IPS-20b (cell line): Measurements from ENCODE around the gene NYNRIN.
"Not testable (repeated sequence)": the region's sequence is repeated elsewhere in the genome, so short reads cannot be mapped to it uniquely, and the experiment has no call there.

ENCODE experiments used
- H3K27ac ChIP-seq: one replicate; pipeline ENCODE4 v1.5.1; 2013; ENCODE audit warnings: low read length
- H3K27me3 ChIP-seq: 2 replicates; pipeline ENCODE4 v1.6.1; 2013; ENCODE audit warnings: mild to moderate bottlenecking, low read length, inconsistent platforms; ENCODE audit not compliant: insufficient read depth
- H3K36me3 ChIP-seq: 2 replicates; pipeline ENCODE4 v1.6.1; 2013; ENCODE audit warnings: low read depth, mild to moderate bottlenecking, inconsistent platforms, low read length, moderate library complexity; ENCODE audit not compliant: insufficient read depth
- H3K4me1 ChIP-seq: 2 replicates; pipeline ENCODE4 v1.6.1; 2013; ENCODE audit warnings: mild to moderate bottlenecking, control low read depth, inconsistent platforms, low read length, moderate library complexity; ENCODE audit not compliant: insufficient read depth
- H3K4me3 ChIP-seq: 2 replicates; pipeline ENCODE4 v1.5.1; 2013; ENCODE audit warnings: mild to moderate bottlenecking, low read length, inconsistent platforms
- H3K9ac ChIP-seq: 2 replicates; pipeline ENCODE4 v1.6.1; 2013; ENCODE audit warnings: low read depth, mild to moderate bottlenecking, inconsistent platforms, low read length, moderate library complexity
- H3K9me3 ChIP-seq: 2 replicates; pipeline ENCODE4 v1.6.1; 2013; ENCODE audit warnings: mild to moderate bottlenecking, low read depth, low read length, inconsistent platforms; ENCODE audit not compliant: insufficient read depth

Gene NYNRIN

DNA sequence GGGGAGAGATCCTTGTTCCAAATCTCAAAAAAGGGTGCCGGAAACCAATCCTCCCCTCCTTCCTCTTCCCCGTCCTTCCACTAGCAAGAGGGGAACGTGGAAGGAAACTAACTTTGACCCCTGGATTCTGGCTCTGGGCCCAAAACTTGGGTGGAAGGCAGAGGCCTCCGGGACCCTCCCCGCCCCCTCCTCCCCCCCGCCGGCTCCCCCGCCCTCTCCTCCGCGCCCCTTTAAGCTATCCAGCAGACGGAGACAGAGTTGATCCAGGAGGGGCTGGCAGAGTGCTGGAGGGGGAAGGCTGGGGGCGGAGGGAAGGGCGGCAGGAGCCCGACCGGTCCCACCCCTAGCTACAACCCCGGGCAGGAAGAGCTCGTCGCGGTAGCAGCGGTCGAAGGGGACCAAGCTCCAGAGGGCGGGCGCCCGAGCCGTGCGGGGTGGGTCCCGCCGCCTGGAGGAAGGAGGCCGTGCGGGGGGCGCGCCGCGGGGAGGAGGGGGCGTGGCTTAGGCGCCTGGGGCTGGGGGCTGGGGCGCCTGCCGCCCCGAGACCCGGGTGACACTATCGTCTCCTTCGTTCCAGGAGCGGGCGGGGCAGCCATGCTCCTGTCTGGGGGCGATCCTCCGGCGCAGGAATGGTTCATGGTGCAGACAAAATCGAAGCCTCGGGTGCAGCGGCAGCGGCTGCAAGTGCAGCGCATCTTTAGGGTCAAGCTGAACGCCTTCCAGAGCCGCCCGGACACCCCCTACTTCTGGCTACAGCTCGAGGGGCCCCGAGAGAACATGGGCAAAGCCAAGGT, at the start of gene NYNRIN:
NYNRIN (plus strand) TSS at position 351 of the 794 bp plus-strand sequence; CDS start at position 595, 244 bp downstream.
- Histone ChIP-seq H3K4me3 (peak within 1 kb of the TSS; percentile 79), H3K9ac (peak within 1 kb of the TSS; percentile 64; the same call in 1 of the 2 replicates), H3K27me3 (peaks cover 13% of the 10 kb centered on the region), H3K36me3 (no peaks in the 10 kb centered on the region), H3K27ac (peak within 1 kb of the TSS; percentile 74), H3K4me1 (peaks cover 11% of the 10 kb centered on the region), H3K9me3 (no peaks in the 10 kb centered on the region)

DNA sequence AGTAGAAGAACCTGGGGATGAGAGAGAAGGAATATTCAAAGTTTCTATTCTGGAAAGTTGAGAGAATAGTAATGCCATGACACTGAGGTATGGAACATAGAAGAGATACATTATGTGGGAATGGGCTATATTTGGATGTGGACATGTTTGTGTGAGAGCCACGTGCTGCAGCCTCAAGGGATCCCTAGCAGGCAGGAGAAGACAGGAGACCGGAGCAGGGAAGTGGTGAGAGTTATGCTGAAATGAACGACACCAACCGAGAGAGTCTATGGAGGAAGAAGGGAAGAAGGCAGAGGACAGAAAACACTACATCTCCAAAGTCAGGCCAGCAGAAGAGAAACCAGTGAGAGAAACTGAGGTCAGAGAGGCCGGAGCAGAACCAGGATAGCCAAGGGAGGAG, 49.1 kb upstream of the NYNRIN start:
- Histone ChIP-seq H3K4me3 (no peak overlapping the region), H3K36me3 (no peaks in the 10 kb centered on the region), H3K27me3 (peaks cover 75% of the 10 kb centered on the region), H3K4me1 (no peaks in the 10 kb centered on the region), H3K27ac (no peak overlapping the region), H3K9ac (no peak overlapping the region), H3K9me3 (no peaks in the 10 kb centered on the region)

DNA sequence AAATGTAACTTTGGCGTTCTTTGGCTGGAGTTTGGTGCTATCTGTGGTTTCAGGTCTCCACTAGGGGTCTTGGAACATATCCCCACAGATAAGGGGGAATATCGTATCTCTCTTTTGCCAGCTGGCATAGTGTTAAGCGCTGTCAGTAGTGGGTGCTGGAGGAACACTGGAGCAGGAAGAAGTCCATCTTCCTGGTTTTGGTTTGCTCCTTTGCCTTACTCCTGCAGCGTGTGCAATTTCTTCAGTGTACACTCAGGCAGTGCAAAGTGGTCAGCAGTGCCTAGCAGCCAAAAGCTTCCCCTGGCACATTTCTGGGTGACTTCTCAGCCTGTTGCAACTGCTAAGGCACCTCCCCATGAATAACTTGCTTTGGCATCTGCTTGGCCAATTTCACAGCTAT, 47.3 kb upstream of the NYNRIN start:
- Histone ChIP-seq H3K4me3 (no peak overlapping the region), H3K27me3 (peaks cover 77% of the 10 kb centered on the region), H3K9ac (no peak overlapping the region), H3K9me3 (no peaks in the 10 kb centered on the region), H3K4me1 (no peaks in the 10 kb centered on the region), H3K36me3 (no peaks in the 10 kb centered on the region), H3K27ac (no peak overlapping the region)

DNA sequence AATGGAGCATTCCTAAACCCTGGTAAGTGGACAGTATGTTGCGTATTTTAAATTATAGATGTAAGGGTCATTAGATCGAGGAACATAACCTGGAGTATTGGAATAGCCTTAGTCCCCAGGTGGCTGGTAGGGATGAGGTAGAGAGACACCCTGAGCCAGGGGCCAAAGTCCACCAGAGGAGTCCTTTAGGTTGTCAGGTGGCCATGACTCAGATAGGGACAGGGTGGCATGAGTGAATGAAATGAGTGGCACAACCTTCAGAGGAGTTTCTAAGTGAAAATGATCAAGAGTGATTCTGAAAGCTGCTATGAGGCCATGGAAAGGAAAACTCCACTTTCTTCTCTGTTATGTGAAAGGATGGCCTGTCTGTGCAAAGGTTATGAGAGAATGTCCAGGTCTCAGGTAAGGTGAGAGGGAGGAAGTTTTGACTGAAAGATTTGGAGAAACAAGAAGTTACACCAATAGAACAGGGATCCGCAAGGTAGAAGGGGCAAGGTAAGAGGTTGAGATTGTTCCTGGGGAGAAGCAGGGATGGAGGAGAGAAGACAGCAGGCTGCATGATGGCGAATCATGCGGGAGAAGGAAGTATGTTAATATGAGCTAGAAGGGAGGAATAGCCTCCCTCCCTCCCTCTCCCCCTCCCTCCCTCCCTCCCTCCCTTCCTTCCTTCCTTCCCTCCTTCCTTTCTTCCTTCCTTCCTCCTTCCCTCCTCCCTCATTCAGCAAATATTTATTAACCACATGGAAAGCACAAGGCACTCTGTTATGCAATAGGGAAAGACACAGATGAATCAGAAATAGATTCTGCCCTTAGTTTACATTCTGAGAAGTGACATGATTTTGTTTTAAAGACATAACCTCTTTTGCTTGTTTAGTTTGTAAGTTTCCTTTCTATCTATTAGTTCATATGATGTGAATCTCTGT, 45.0 kb upstream of the NYNRIN start:
- peaks cover 78% of the 10 kb centered on the region for H3K27me3 ChIP-seq
- no peaks in the 10 kb centered on the region for H3K4me1 ChIP-seq
- no peaks in the 10 kb centered on the region for H3K9me3 ChIP-seq
- H3K4me3 ChIP-seq = no peak overlapping the region
- H3K27ac ChIP-seq = no peak overlapping the region
- no peak overlapping the region for H3K9ac ChIP-seq
- no peaks in the 10 kb centered on the region for H3K36me3 ChIP-seq

DNA sequence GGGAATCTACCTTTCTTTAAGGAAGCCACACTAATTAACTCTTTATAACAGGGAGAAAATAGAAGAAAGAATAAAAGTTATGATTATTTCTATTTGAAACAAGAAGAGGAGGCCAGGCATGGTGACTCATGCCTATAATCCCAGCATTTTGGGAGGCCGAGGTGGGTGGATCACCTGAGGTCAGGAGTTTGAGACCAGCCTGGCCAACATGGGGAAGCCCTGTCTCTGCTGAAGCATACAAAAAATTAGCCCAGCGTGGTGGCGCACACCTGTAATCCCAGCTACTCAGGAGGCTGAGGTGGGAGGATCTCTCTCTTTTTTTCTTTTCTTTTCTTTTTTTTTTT, 44.3 kb upstream of the NYNRIN start:
- not testable (repeated sequence) for H3K9me3 ChIP-seq, H3K9ac ChIP-seq, H3K27ac ChIP-seq, H3K4me3 ChIP-seq, H3K36me3 ChIP-seq, H3K4me1 ChIP-seq
- H3K27me3 ChIP-seq = peaks cover 72% of the 10 kb centered on the region

DNA sequence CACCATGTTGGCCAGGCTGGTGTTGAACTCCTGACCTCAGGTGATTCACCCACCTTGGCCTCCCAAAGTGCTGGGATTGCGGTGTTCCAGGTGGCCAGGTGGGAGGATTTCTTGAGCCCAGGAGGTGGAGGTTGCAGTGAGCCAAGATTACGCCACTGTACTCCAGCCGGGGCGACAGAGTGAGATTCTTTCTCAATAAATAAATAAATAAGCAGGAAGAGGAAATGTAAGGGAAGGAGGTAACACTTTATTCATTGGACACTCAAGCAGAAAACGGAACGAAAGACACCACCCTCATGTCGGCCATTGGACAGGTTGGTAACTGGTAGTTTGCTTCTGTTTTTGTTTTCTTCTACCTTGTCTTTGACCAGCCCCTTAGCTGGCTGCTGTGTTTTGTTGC, 43.8 kb upstream of the NYNRIN start:
- no peak overlapping the region for H3K9ac ChIP-seq
- H3K4me3 ChIP-seq = no peak overlapping the region
- H3K27ac ChIP-seq = no peak overlapping the region
- H3K4me1 ChIP-seq = no peaks in the 10 kb centered on the region
- H3K36me3 ChIP-seq = no peaks in the 10 kb centered on the region
- no peaks in the 10 kb centered on the region for H3K9me3 ChIP-seq
- H3K27me3 ChIP-seq = peaks cover 72% of the 10 kb centered on the region

DNA sequence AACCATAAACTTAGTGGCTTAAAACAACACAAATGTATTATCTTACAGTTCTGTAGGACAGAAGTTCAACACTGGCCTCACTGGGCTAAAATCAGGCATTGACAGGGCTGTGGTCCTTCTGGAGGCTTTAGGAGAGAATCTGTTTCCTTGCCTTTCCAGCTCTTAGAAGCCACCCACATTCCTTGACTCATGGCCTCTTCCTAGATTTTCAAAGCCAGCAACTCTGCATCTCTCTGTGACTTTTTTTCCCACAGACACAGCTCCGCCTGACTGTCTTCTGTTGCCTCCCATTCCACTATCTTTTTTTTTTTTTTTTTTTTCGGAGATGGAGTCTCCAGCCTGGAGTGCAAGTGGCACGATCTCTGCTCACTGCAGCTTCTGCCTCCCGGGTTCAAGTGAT, 42.6 kb upstream of the NYNRIN start:
- H3K36me3 ChIP-seq = no peaks in the 10 kb centered on the region
- peaks cover 72% of the 10 kb centered on the region for H3K27me3 ChIP-seq
- no peak overlapping the region for H3K9ac ChIP-seq
- no peak overlapping the region for H3K4me3 ChIP-seq
- no peaks in the 10 kb centered on the region for H3K9me3 ChIP-seq
- no peaks in the 10 kb centered on the region for H3K4me1 ChIP-seq
- H3K27ac ChIP-seq = no peak overlapping the region

DNA sequence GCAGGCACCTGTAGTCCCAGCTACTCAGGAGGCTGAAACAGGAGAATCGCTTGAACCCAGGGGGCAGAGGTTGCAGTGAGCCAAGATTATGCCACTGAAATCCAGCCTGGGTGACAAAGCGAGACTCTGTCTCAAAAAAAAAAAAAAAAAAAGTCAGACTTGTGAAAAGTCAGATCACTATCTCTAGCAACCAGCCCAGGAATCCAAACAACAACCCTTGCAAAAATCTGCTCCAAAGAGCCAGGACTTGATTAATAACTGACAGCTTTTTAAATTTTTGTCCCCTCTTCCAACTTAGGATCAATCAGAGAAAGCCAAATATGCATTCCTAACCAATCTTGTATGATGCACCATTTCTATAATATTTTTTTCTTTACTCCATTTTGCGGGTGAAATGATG, 38.5 kb upstream of the NYNRIN start:
- Histone ChIP-seq H3K27ac (no peak overlapping the region), H3K36me3 (no peaks in the 10 kb centered on the region), H3K4me1 (peaks cover 3% of the 10 kb centered on the region; the same call in 1 of the 2 replicates), H3K9ac (no peak overlapping the region), H3K9me3 (no peaks in the 10 kb centered on the region), H3K27me3 (peaks cover 68% of the 10 kb centered on the region), H3K4me3 (no peak overlapping the region)

DNA sequence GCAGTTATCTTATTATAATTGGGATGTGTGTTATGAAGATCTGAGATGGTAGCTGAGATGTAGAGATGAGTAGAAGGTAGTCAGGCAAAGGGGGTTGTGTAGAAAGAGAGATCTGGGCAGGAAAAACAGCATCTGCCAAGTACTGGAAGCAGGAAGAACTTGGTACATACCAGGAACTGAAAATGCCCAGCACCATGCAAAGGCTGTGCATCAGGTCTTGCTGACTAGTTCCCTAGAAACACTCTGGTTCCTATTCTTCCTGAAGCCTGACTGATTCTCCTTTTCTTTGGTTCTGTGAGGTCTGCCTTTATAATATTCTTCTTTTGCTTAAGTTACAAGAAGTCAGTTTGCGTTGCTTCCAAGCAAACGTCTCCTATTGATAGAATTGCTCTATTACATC, 37.5 kb upstream of the NYNRIN start:
- H3K9ac ChIP-seq = no peak overlapping the region
- peaks cover 70% of the 10 kb centered on the region for H3K27me3 ChIP-seq
- H3K4me1 ChIP-seq = peaks cover 8% of the 10 kb centered on the region; the same call in 1 of the 2 replicates
- H3K9me3 ChIP-seq = no peaks in the 10 kb centered on the region
- no peak overlapping the region for H3K27ac ChIP-seq
- no peaks in the 10 kb centered on the region for H3K36me3 ChIP-seq
- no peak overlapping the region for H3K4me3 ChIP-seq

DNA sequence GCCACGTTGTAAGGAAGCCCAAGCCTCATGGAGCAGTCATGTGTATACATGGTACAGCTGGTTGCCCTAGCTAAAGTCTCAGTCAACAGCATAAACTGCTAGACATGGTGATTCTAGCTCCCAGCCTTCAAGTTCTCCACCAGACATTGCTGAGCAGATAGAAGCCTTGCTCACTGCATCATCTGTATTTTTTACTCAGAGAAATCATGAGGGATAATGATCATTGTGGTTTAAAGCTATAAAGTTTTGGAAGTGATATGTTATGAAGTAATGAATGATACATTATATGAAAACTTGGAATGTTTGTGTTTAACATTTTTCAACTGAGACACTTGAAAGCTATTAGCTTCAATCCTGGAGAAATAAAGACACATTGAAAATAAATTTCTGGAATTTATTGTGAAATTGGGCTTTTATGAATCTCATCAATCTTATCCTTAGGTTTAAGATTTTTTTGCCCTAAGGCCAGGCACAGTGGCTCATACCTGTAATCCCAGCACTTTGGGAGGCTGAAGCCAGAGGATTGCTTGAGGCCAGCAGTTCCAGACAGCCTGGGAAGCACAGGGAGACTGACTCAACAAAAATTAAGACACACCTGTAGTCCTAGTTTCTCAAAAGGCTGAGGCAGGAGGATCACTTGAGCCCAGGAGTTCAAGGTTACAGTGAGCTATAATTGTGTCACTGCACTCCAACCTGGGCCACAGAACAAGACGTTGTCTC, 36.4 kb upstream of the NYNRIN start:
- peaks cover 8% of the 10 kb centered on the region; the same call in 1 of the 2 replicates for H3K4me1 ChIP-seq
- no peaks in the 10 kb centered on the region for H3K9me3 ChIP-seq
- H3K9ac ChIP-seq = no peak overlapping the region
- H3K4me3 ChIP-seq = no peak overlapping the region
- peaks cover 65% of the 10 kb centered on the region for H3K27me3 ChIP-seq
- H3K36me3 ChIP-seq = no peaks in the 10 kb centered on the region
- no peak overlapping the region for H3K27ac ChIP-seq

DNA sequence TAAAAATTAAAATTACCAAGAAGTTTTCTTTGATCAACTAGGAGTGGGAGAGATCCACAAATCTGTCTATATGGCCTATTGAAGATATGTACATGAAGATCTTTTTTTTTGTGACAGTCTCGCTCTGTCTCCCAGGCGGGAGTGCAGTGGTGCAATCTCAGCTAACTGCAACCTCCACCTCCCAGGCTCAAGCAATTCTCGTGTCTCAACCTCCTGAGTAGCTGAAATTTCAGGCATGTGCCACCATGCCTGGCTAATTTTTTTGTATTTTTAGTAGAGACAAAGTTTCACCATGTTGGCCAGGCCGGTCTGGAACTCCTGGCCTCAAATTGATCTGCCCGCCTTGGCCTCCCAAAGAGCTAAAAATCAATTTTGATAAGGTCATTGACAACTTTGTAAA, 35.4 kb upstream of the NYNRIN start:
- H3K4me3 ChIP-seq = no peak overlapping the region

More for the DNA sequence above, 35.4 kb upstream of the NYNRIN start:
- H3K27ac ChIP-seq = no peak overlapping the region
- H3K36me3 ChIP-seq = no peaks in the 10 kb centered on the region
- H3K9ac ChIP-seq = no peak overlapping the region
- H3K9me3 ChIP-seq = no peaks in the 10 kb centered on the region
- peaks cover 8% of the 10 kb centered on the region; the same call in 1 of the 2 replicates for H3K4me1 ChIP-seq
- peaks cover 58% of the 10 kb centered on the region for H3K27me3 ChIP-seq
